Measurements from ENCODE around the gene NCAPG. TPM values are rescaled to one million over a fixed set of nuclear protein-coding genes. Genes with fewer than 3 reads are reported as not detected.
A peak's percentile ranks its signal among the peaks of the same experiment; 100 is the strongest.

NCAPG gene
- total and polyA plus RNA-seq, 2 donors from 2014 or later: 0.19 to 0.91 TPM

DNA sequence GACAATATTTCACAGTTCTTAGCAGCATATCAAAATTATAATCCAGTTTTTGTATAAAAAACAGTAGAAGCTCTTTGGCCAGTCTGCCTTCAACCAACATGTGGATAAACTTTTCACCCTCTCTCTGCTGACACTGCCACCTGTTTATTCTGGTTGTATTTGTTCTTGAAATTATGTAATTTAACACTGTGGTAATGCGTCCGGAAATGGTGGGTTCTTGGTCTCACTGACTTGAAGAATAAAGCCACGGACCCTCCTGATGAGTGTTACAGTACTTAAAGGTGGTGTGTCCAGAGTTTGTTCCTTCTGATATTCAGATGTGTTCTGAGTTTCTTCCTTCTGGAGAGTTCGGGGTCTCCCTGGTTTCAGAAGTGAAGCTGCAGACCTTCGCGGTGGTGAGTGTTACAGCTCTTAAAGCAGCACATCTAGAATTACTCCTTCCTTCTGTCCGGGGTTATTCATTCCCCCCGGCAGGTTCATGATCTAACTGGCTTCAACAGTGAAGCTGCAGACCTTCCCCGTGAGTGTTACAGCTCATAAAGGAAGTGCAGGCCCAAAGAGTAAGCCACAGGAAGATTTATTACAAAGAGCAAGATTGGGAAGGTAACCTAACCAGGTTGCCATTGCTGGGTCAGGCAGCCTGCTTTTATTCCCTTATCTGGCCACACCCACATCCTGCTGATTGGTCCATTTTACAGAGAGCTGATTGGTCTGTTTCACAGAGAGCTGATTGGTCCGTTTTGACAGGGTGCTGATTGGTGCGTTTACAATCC lies 45.1 kb upstream of the NCAPG start:
- no peak for TF ChIP-seq CTCF (IDR thresholded peaks at IDR 0.05; ENCODE audit: borderline replicate concordance, extremely low read depth, insufficient read depth)
- Histone ChIP-seq H3K36me3 (ENCODE audit: control insufficient read depth in 2 of 3, insufficient read depth in 3 of 3, low read length in 3 of 3) (no peaks in the 10 kb centered on the region), H3K27me3 (ENCODE audit: control insufficient read depth, insufficient read depth, low read length) (no peaks in the 10 kb centered on the region), H3K27ac (ENCODE audit: low read depth in 2 of 2, low read length in 2 of 2) (no peak overlapping the region), H3K4me3 (ENCODE audit: low read length in 3 of 3) (no peak overlapping the region), H3K9ac (ENCODE audit: low read length in 3 of 3) (no peak overlapping the region), H3K4me1 (ENCODE audit: control insufficient read depth in 2 of 3, insufficient read depth in 2 of 3, low read depth in 1 of 3, low read length in 3 of 3) (no peaks in the 10 kb centered on the region), H3K9me3 (ENCODE audit: control insufficient read depth in 2 of 3, insufficient read depth in 1 of 3, low read length in 3 of 3) (no peaks in the 10 kb centered on the region)
- DNase-seq (peak in 2 of 5 donors; percentile 13 to 28), FAIRE-seq (no peak)
- intact Hi-C loops (cut with DNase I): no loop called here

DNA sequence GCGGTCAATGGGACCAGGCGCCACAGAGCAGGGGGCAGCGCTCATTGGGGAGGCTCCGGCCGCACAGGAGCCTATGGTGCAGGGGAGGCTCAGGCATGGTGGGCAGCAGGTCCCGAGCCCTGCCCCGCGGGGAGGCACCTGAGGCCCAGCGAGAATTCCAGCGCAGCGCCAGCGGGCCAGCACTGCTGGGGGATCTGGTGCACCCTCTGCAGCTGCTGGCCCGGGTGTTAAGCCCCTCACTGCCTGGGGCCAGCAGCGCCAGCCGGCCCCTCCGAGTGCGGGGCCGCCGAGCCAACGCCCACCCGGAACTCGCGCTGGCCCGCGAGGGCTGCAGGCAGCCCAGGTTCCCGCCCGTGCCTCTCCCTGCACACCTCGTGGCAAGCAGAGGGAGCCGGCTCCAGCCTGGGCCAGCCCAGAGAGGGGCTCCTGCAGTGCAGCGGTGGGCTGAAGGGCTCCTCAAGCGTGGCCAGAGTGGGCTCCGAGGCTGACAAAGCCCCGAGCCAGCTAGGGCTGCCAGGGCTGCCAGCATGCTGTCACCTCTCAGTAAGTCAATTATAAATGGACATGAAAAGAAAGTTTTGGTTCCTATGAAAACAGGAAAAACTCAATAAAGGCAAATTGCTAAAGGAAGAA lies 43.8 kb upstream of the NCAPG start:
- H3K9ac ChIP-seq (ENCODE audit: low read length in 3 of 3): no peak overlapping the region
- no peak overlapping the region for H3K4me3 ChIP-seq (ENCODE audit: low read length in 3 of 3)
- H3K9me3 ChIP-seq (ENCODE audit: control insufficient read depth in 2 of 3, insufficient read depth in 1 of 3, low read length in 3 of 3): no peaks in the 10 kb centered on the region
- no peak for FAIRE-seq
- H3K36me3 ChIP-seq (ENCODE audit: control insufficient read depth in 2 of 3, insufficient read depth in 3 of 3, low read length in 3 of 3): no peaks in the 10 kb centered on the region
- DNase-seq: no peak
- no peak for TF ChIP-seq CTCF (IDR thresholded peaks at IDR 0.05; ENCODE audit: borderline replicate concordance, extremely low read depth, insufficient read depth)
- intact Hi-C loops (cut with DNase I): no loop called here
- no peaks in the 10 kb centered on the region for H3K4me1 ChIP-seq (ENCODE audit: control insufficient read depth in 2 of 3, insufficient read depth in 2 of 3, low read depth in 1 of 3, low read length in 3 of 3)
- no peak overlapping the region for H3K27ac ChIP-seq (ENCODE audit: low read depth in 2 of 2, low read length in 2 of 2)
- H3K27me3 ChIP-seq (ENCODE audit: control insufficient read depth, insufficient read depth, low read length): no peaks in the 10 kb centered on the region

DNA sequence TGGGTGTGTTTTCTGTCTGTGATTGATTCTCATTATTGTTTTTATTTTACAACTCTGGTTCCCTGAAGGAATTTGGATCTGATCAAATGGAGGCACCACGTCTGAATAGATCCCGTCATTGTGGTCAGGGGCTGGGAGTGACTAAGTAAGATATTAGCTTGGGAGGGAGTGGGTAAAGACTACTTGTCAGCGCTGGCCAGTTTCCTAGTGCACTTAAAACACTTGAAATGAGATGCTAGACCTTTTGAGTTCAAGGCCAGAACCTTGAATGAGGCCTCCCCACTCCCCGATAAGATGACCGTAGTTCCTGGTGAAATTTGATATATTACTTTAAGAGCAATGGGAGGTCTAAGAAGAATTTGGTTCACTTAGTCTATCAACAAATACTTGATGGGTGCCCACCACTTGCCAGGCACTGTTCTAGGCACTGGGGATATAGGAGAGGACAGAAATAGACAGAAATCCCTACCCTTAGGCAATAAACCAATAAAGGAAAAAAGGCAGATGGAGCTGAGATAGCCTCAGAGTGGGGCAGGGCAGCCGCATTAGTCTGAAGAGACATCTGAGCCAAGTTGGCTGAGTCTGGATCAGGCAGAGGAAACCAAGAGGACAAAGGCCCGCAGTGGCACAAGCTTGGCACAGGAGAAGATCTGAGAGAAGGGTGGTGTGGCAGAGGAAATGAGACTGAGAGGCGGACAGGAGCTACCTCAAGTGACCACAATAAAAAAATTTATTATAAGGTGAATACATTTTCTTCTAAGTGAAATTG lies 41.2 kb upstream of the NCAPG start:
- no peaks in the 10 kb centered on the region for H3K9me3 ChIP-seq (ENCODE audit: control insufficient read depth in 2 of 3, insufficient read depth in 1 of 3, low read length in 3 of 3)
- H3K4me3 ChIP-seq (ENCODE audit: low read length in 3 of 3): no peak overlapping the region
- no peaks in the 10 kb centered on the region for H3K36me3 ChIP-seq (ENCODE audit: control insufficient read depth in 2 of 3, insufficient read depth in 3 of 3, low read length in 3 of 3)
- DNase-seq (no peak), FAIRE-seq (no peak)
- no peak for TF ChIP-seq CTCF (IDR thresholded peaks at IDR 0.05; ENCODE audit: borderline replicate concordance, extremely low read depth, insufficient read depth)
- intact Hi-C loops (cut with DNase I): no loop called here
- no peaks in the 10 kb centered on the region for H3K27me3 ChIP-seq (ENCODE audit: control insufficient read depth, insufficient read depth, low read length)
- no peak overlapping the region for H3K9ac ChIP-seq (ENCODE audit: low read length in 3 of 3)
- no peak overlapping the region for H3K27ac ChIP-seq (ENCODE audit: low read depth in 2 of 2, low read length in 2 of 2)
- H3K4me1 ChIP-seq (ENCODE audit: control insufficient read depth in 2 of 3, insufficient read depth in 2 of 3, low read depth in 1 of 3, low read length in 3 of 3): no peaks in the 10 kb centered on the region

Measured in kidney (tissue), 14 donors.